IMR-90 (cell line): ENCODE measurements around the gene SPNS2. TPM values are rescaled to one million over a fixed set of nuclear protein-coding genes. Genes with fewer than 3 reads are reported as not detected.

Source experiments
- ATAC-seq: fragments of 200-7000 bp; cut with Tn5 transposase; 2 replicates; pipeline ENCODE4 v1.9.1; 2020; ENCODE audit warnings: low read depth, mild to moderate bottlenecking, moderate library complexity
- BruUV-seq: library from RNA; stranded (reverse); fragments of 400-500 nt; replicated peaks from 2 replicates; lab custom pipeline; 2021; lab: Mats Ljungman, UMichigan
- CTCF ChIA-PET: fragments of 300-600 bp; formaldehyde crosslinking; extraction: SDS; loops from one replicate; lab custom pipeline; 2021; ENCODE audit warnings: antibody characterized with exemption; lab: Yijun Ruan, JAX
- POLR2A ChIA-PET: fragments of 300-600 bp; sonication (Branson Sonifier 250); formaldehyde crosslinking; loops from one replicate; lab custom pipeline; 2022; ENCODE audit warnings: antibody characterized with exemption; ENCODE audit not compliant: unreplicated experiment; lab: Charles Lee
- DNase-seq: peaks from one replicate; pipeline ENCODE4 v3.0.0; 2013
- H2AFZ ChIP-seq: replicated peaks from 2 replicates; pipeline ENCODE3; 2013; ENCODE audit warnings: low read length, mild to moderate bottlenecking; ENCODE audit not compliant: poor library complexity
- H2AK5ac ChIP-seq: 2 replicates; pipeline ENCODE4 v1.6.1; 2013; ENCODE audit warnings: low read depth, low read length, inconsistent platforms
- H2AK9ac ChIP-seq: replicated peaks from 2 replicates; pipeline ENCODE3; 2013; ENCODE audit warnings: mild to moderate bottlenecking, low read depth, low read length, moderate library complexity; ENCODE audit not compliant: poor library complexity
- H2BK120ac ChIP-seq: 2 replicates; pipeline ENCODE4 v1.6.1; 2013; ENCODE audit warnings: low read depth, low read length, inconsistent platforms
- H2BK15ac ChIP-seq: 3 replicates; pipeline ENCODE4 v1.6.1; 2013; ENCODE audit warnings: low read depth, low read length, inconsistent platforms
- H2BK20ac ChIP-seq: 2 replicates; pipeline ENCODE4 v1.6.1; 2013; ENCODE audit warnings: low read depth, mild to moderate bottlenecking, inconsistent platforms, low read length, moderate library complexity
- H2BK5ac ChIP-seq: 2 replicates; pipeline ENCODE4 v1.6.1; 2013; ENCODE audit warnings: mild to moderate bottlenecking, low read depth, low read length, inconsistent platforms; ENCODE audit not compliant: poor library complexity, severe bottlenecking
- H3K14ac ChIP-seq: replicated peaks from 2 replicates; pipeline ENCODE4 v1.6.1; 2013; ENCODE audit warnings: low read depth, low read length, inconsistent platforms
- H3K18ac ChIP-seq: 2 replicates; pipeline ENCODE4 v1.6.1; 2013; ENCODE audit warnings: low read depth, low read length, control low read depth
- H3K23ac ChIP-seq: 2 replicates; pipeline ENCODE4 v1.6.1; 2013; ENCODE audit warnings: low read depth, low read length, inconsistent platforms
- H3K27ac ChIP-seq: 2 replicates; pipeline ENCODE4 v1.5.1; 2013; ENCODE audit warnings: mild to moderate bottlenecking, control low read depth, low read length; ENCODE audit not compliant: insufficient read depth
- H3K27me3 ChIP-seq: 2 replicates; pipeline ENCODE4 v1.6.1; 2013; ENCODE audit warnings: low read length; ENCODE audit not compliant: control insufficient read depth, insufficient read depth
- H3K36me3 ChIP-seq: 2 replicates; pipeline ENCODE4 v1.6.1; 2013; ENCODE audit warnings: low read length, mixed read lengths; ENCODE audit not compliant: control insufficient read depth, insufficient read depth
- H3K4ac ChIP-seq: 2 replicates; pipeline ENCODE4 v1.6.1; 2013; ENCODE audit warnings: low read depth, low read length, inconsistent platforms
- H3K4me1 ChIP-seq: 2 replicates; pipeline ENCODE4 v1.6.1; 2013; ENCODE audit warnings: low read length, mixed read lengths; ENCODE audit not compliant: control insufficient read depth, insufficient read depth
- H3K4me2 ChIP-seq: 2 replicates; pipeline ENCODE4 v1.6.1; 2013; ENCODE audit warnings: low read depth, mild to moderate bottlenecking, control low read depth, low read length, moderate library complexity
- H3K4me3 ChIP-seq: 2 replicates; pipeline ENCODE4 v1.5.1; 2013; ENCODE audit warnings: low read depth, mild to moderate bottlenecking, control low read depth, low read length, moderate library complexity; ENCODE audit not compliant: insufficient read depth
- H3K56ac ChIP-seq: 2 replicates; pipeline ENCODE4 v1.6.1; 2013; ENCODE audit warnings: low read length, inconsistent platforms; ENCODE audit not compliant: insufficient read depth; ENCODE audit errors: extremely low read depth
- H3K79me1 ChIP-seq, 2 experiments: 2 replicates each; pipeline ENCODE4 v1.6.1; 2013; ENCODE audit warnings: low read length in 2 of 2, inconsistent platforms in 1 of 2, low read depth in 1 of 2
- H3K9ac ChIP-seq: 2 replicates; pipeline ENCODE4 v1.6.1; 2013; ENCODE audit warnings: low read depth, low read length, control low read depth
- H3K9me1 ChIP-seq: 2 replicates; pipeline ENCODE4 v1.6.1; 2013; ENCODE audit warnings: low read length, inconsistent platforms; ENCODE audit not compliant: insufficient read depth
- H3K9me3 ChIP-seq: 2 replicates; pipeline ENCODE4 v1.6.1; 2013; ENCODE audit warnings: low read length; ENCODE audit not compliant: control insufficient read depth, insufficient read depth
- H4K20me1 ChIP-seq: 2 replicates; pipeline ENCODE4 v1.6.1; 2013; ENCODE audit warnings: low read length, inconsistent platforms; ENCODE audit not compliant: insufficient read depth
- H4K5ac ChIP-seq: 2 replicates; pipeline ENCODE4 v1.6.1; 2013; ENCODE audit warnings: mild to moderate bottlenecking, low read depth, low read length, control low read depth
- H4K8ac ChIP-seq, 2 experiments: 2 replicates each; pipeline ENCODE4 v1.6.1; 2013; ENCODE audit warnings: low read depth in 2 of 2, low read length in 2 of 2, control low read depth in 1 of 2, inconsistent platforms in 1 of 2
- H4K91ac ChIP-seq: 2 replicates; pipeline ENCODE4 v1.6.1; 2013; ENCODE audit warnings: low read depth, low read length, inconsistent platforms; ENCODE audit not compliant: insufficient read depth
- MAFK ChIP-seq: IDR thresholded peaks from 2 replicates; pipeline ENCODE4 v1.6.1; 2012; ENCODE audit warnings: low read depth, low read length, improper control_type of control experiment
- SMC3 ChIP-seq: fragments of 150-350 bp; IDR thresholded peaks from 2 replicates; pipeline ENCODE4 v1.6.1; 2016; ENCODE audit warnings: low read depth, mild to moderate bottlenecking, antibody characterized with exemption, low read length, moderate library complexity
- WGBS, 2 experiments: methylation state at CpG; one replicate each; pipeline versions ENCODE4 v1.1.5 to v1.1.7; 2013; ENCODE audit warnings: missing lambda C conversion rate in 2 of 2; ENCODE audit not compliant: insufficient read length in 1 of 2; ENCODE audit errors: extremely low coverage in 2 of 2; 5-methylcytosine and 5-hydroxymethylcytosine counted together
- dilution Hi-C: fragments of 300-500 bp; cut with HindIII; formaldehyde crosslinking; loops from one replicate; pipeline ENCODE4 v1.14.3; 2018; ENCODE audit warnings: low sequenced_read_pairs; ENCODE audit not compliant: unreplicated experiment
- in situ Hi-C: fragments of 300-500 bp; cut with MboI; formaldehyde crosslinking; loops from 3 replicates; pipeline ENCODE4 v1.14.3; 2019; ENCODE audit warnings: low sequenced_read_pairs, inconsistent platforms, mixed read lengths
- intact Hi-C: fragments of 100-400 bp; cut with micrococcal nuclease; formaldehyde crosslinking; loops from 2 replicates; pipeline ENCODE4 v1.10.0; 2022
- polyA plus RNA-seq, 3 experiments: library from polyadenylated mRNA; depleted of rRNA; stranded (reverse); fragments of >200 nt; gene quantifications; 2 replicates each; pipeline ENCODE4 v1.2.3, GENCODE V29; 2012; ENCODE audit warnings: low replicate concordance in 1 of 3
- total RNA-seq: library from RNA; depleted of rRNA; stranded (reverse); fragments of >200 nt; gene quantifications from 2 replicates; pipeline ENCODE4 v1.2.3, GENCODE V29; 2012

Gene SPNS2
- total and polyA plus RNA-seq, 2 of the 4 experiments (the other 2 are of a cell fraction): under 0.01 TPM; not detected in 1

DNA sequence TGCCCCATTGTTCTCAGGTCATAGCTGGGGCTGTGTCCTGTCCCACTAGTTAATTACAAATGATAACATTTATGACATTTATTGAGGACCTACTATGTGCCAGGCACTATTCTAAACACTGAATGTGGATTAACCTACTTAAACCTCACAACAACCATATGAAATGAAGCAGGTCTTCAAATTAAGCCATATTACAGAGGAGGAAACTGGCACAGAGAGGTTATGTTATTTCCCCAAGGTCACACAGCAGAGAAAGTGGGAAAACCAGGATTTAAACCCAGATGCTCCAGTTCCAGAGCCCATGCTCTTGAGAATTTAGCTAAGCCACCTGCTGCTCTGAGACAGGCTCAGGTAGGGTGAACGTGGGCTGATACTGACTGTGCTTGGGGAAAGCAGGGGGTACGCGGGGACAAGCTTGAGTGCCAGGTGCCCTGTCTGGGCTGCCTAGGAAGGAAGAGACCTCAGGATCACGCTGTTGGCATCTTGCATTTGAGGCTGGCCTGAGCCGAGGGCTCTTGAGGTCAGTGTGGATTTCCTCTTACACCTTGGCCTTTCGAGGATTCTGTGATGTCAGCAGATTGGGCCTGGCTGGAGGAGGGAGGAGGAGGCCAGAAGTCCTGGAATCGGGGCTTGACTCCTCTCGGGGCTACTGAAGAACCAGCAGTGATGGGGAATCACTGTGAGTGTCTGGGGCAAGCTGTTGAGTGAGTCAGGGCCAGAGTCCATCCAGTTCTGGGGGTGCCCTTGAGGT, 8.9 kb downstream of the SPNS2 start:
- Histone ChIP-seq H2BK120ac (no peak overlapping the region), H3K18ac (no peak overlapping the region), H3K36me3 (no peaks in the 10 kb centered on the region), H3K79me1 (no peaks in the 10 kb centered on the region), H3K4me3 (no peak overlapping the region), H2AK5ac (no peak overlapping the region), H4K8ac (no peak overlapping the region), H3K27me3 (peaks cover 48% of the 10 kb centered on the region), H2BK15ac (no peak overlapping the region), H3K9me1 (no peaks in the 10 kb centered on the region), H3K9me3 (no peaks in the 10 kb centered on the region), H3K14ac (no peak overlapping the region), H2BK5ac (no peak overlapping the region), H3K56ac (no peak overlapping the region), H2AK9ac (no peak overlapping the region), H4K91ac (no peak overlapping the region), H3K9ac (no peak overlapping the region), H2AFZ (no peak overlapping the region), H2BK20ac (no peak overlapping the region), H4K5ac (no peak overlapping the region), H3K23ac (no peak overlapping the region), H3K4me1 (no peaks in the 10 kb centered on the region), H4K20me1 (no peaks in the 10 kb centered on the region), H3K4me2 (no peak overlapping the region), H3K4ac (no peak overlapping the region), H3K27ac (no peak overlapping the region)
- dilution Hi-C loops (no loop called here), in situ Hi-C loops (no loop called here), intact Hi-C loops (no loop called here)
- no peak for DNase-seq
- no peak for ATAC-seq
- ChIA-PET POLR2A (no interaction called here), CTCF (no interaction called here)
- 100% methylated on average over 3 of the region's 8 CpGs; no CpG with 5 or more reads in 1 of the 2 experiments for WGBS, 2 experiments
- no TSS peak for BruUV-seq
- TF ChIP-seq SMC3: no peak
- peak; percentile 70 for TF ChIP-seq MAFK
